ENCODE data around the gene MAPK4. TPM values are rescaled to one million over a fixed set of nuclear protein-coding genes. Genes with fewer than 3 reads are reported as not detected.
"Not testable (repeated sequence)": the region's sequence is repeated elsewhere in the genome, so short reads cannot be mapped to it uniquely, and the experiment has no call there.

MAPK4 gene
- total RNA-seq, 1 donor from 2014 or later = 9.3 TPM

GRCh38 chr18:50558948-50559751 lies 737 bp upstream of the MAPK4 start:
- H3K4me3 Mint-ChIP-seq = peak overlapping the region; percentile 90

GRCh38 chr18:50560681-50561629 lies 1.1 kb downstream of the MAPK4 start:
- Mint-ChIP-seq H3K27ac (ENCODE audit: unreplicated experiment) (no peak overlapping the region), H3K4me3 (peak overlapping the region; percentile 88), H3K4me1 (peaks cover 10% of the 10 kb centered on the region), H3K27me3 (ENCODE audit: low read depth) (peaks cover 48% of the 10 kb centered on the region), H3K36me3 (ENCODE audit: low read depth) (peaks cover 1% of the 10 kb centered on the region), H3K9me3 (peaks cover 2% of the 10 kb centered on the region)
- DNase-seq (ENCODE audit: low read depth, low spot score) = peak; percentile 22
- TF ChIP-seq CTCF (conservative IDR thresholded peaks at IDR 0.05) = no peak

More at GRCh38 chr18:50558948-50559751, 737 bp upstream of the MAPK4 start:
- Mint-ChIP-seq H3K27ac (ENCODE audit: unreplicated experiment) (no peak overlapping the region), H3K4me1 (peaks cover 10% of the 10 kb centered on the region), H3K9me3 (peaks cover 7% of the 10 kb centered on the region), H3K36me3 (ENCODE audit: low read depth) (peaks cover 4% of the 10 kb centered on the region), H3K27me3 (ENCODE audit: low read depth) (peaks cover 56% of the 10 kb centered on the region)
- DNase-seq (ENCODE audit: low read depth, low spot score) = peak; percentile 3
- no peak for TF ChIP-seq CTCF (conservative IDR thresholded peaks at IDR 0.05)

GRCh38 chr18:50562258-50562657 lies 2.4 kb downstream of the MAPK4 start:
- H3K4me1 Mint-ChIP-seq = peaks cover 10% of the 10 kb centered on the region
- not testable (repeated sequence) for H3K36me3 Mint-ChIP-seq (ENCODE audit: low read depth); H3K9me3 Mint-ChIP-seq; H3K27ac Mint-ChIP-seq (ENCODE audit: unreplicated experiment); DNase-seq (ENCODE audit: low read depth, low spot score)
- peaks cover 41% of the 10 kb centered on the region for H3K27me3 Mint-ChIP-seq (ENCODE audit: low read depth)
- peak overlapping the region; percentile 64 for H3K4me3 Mint-ChIP-seq

GRCh38 chr18:50562686-50563085 lies 2.8 kb downstream of the MAPK4 start:
- H3K27ac Mint-ChIP-seq (ENCODE audit: unreplicated experiment) = no peak overlapping the region
- DNase-seq (ENCODE audit: low read depth, low spot score) = no peak
- peaks cover 38% of the 10 kb centered on the region for H3K27me3 Mint-ChIP-seq (ENCODE audit: low read depth)
- H3K9me3 Mint-ChIP-seq = no peaks in the 10 kb centered on the region
- peaks cover 10% of the 10 kb centered on the region for H3K4me1 Mint-ChIP-seq
- no peaks in the 10 kb centered on the region for H3K36me3 Mint-ChIP-seq (ENCODE audit: low read depth)
- TF ChIP-seq CTCF (conservative IDR thresholded peaks at IDR 0.05) = no peak
- H3K4me3 Mint-ChIP-seq = peak overlapping the region; percentile 64

GRCh38 chr18:50563376-50563775 lies 3.5 kb downstream of the MAPK4 start:
- Mint-ChIP-seq H3K27ac (ENCODE audit: unreplicated experiment) (no peak overlapping the region), H3K27me3 (ENCODE audit: low read depth) (peaks cover 35% of the 10 kb centered on the region), H3K36me3 (ENCODE audit: low read depth) (no peaks in the 10 kb centered on the region)

More at GRCh38 chr18:50563376-50563775, 3.5 kb downstream of the MAPK4 start:
- no peaks in the 10 kb centered on the region for H3K9me3 Mint-ChIP-seq
- TF ChIP-seq CTCF (conservative IDR thresholded peaks at IDR 0.05) = no peak
- DNase-seq (ENCODE audit: low read depth, low spot score) = no peak
- H3K4me3 Mint-ChIP-seq = peak overlapping the region; percentile 4
- peaks cover 7% of the 10 kb centered on the region for H3K4me1 Mint-ChIP-seq
